HEK293 (cell line): ENCODE measurements around the gene CD28.

Experiments
- CTCF ChIA-PET: fragments of 350-600 bp; formaldehyde crosslinking; extraction: SDS; loops from one replicate; lab custom pipeline; 2021; ENCODE audit warnings: antibody characterized with exemption; lab: Yijun Ruan, JAX
- POLR2A ChIA-PET: fragments of 300-600 bp; formaldehyde crosslinking; extraction: SDS; loops from one replicate; lab custom pipeline; 2020; ENCODE audit warnings: antibody characterized with exemption, inconsistent platforms; lab: Yijun Ruan, JAX
- H3K27ac ChIP-seq: fragments of 200-500 bp; sonication (Bioruptor generic); 2 replicates; pipeline ENCODE4 v1.5.1; 2014; ENCODE audit warnings: low read depth, low read length, control low read depth, inconsistent platforms; ENCODE audit errors: extremely low read depth
- H3K36me3 ChIP-seq, 2 experiments: fragments of 200-500 bp in 1 of 2; sonication (Bioruptor generic) in 1 of 2; 1 replicate in 1 of 2; 2 replicates in 1 of 2; pipeline ENCODE4 v1.5.1; 2014 to 2017; ENCODE audit warnings: inconsistent platforms in 2 of 2, low read length in 2 of 2; ENCODE audit not compliant: control insufficient read depth in 2 of 2, insufficient read depth in 1 of 2
- H3K4me1 ChIP-seq: fragments of 200-500 bp; sonication (Bioruptor generic); 2 replicates; pipeline ENCODE4 v1.5.1; 2014; ENCODE audit warnings: mild to moderate bottlenecking, low read length, inconsistent platforms; ENCODE audit not compliant: control insufficient read depth, insufficient read depth
- H3K4me3 ChIP-seq: 2 replicates; pipeline ENCODE4 v1.5.1; 2011; ENCODE audit warnings: low read depth, mild to moderate bottlenecking, control low read depth, low read length, moderate library complexity
- H3K9me3 ChIP-seq: fragments of 200-500 bp; sonication (Bioruptor generic); 2 replicates; pipeline ENCODE4 v1.5.1; 2014; ENCODE audit warnings: low read depth, low read length, inconsistent platforms; ENCODE audit not compliant: control insufficient read depth, insufficient read depth
- FEZF1 ChIP-seq: fragments of 450-650 bp; formaldehyde crosslinking; IDR thresholded peaks from 2 replicates; pipeline ENCODE4 v1.5.1; 2016; ENCODE audit warnings: missing biosample characterization, missing genetic modification characterization
- KLF10 ChIP-seq: fragments of 450-650 bp; IDR thresholded peaks from 2 replicates; pipeline ENCODE4 v1.5.1; 2018; ENCODE audit warnings: missing biosample characterization, mild to moderate bottlenecking, missing genetic modification characterization
- OSR2 ChIP-seq: fragments of 450-650 bp; formaldehyde crosslinking; IDR thresholded peaks from 2 replicates; pipeline ENCODE4 v1.5.1; 2016; ENCODE audit warnings: missing biosample characterization, missing genetic modification characterization
- SP7 ChIP-seq: fragments of 450-650 bp; formaldehyde crosslinking; IDR thresholded peaks from 2 replicates; pipeline ENCODE4 v1.5.1; 2016; ENCODE audit warnings: missing biosample characterization, missing genetic modification characterization
- ZBTB48 ChIP-seq: fragments of 450-650 bp; formaldehyde crosslinking; IDR thresholded peaks from 2 replicates; pipeline ENCODE4 v1.5.1; 2016; ENCODE audit warnings: missing biosample characterization, missing genetic modification characterization
- ZBTB7A ChIP-seq: fragments of 450-650 bp; formaldehyde crosslinking; IDR thresholded peaks from 2 replicates; pipeline ENCODE4 v1.5.1; 2016; ENCODE audit warnings: low read depth, missing biosample characterization, missing genetic modification characterization
- ZNF214 ChIP-seq: fragments of 450-650 bp; formaldehyde crosslinking; IDR thresholded peaks from 2 replicates; pipeline ENCODE4 v1.5.1; 2017; ENCODE audit warnings: missing biosample characterization, mild to moderate bottlenecking, missing genetic modification characterization, borderline replicate concordance
- ZNF354C ChIP-seq: fragments of 450-650 bp; formaldehyde crosslinking; IDR thresholded peaks from 2 replicates; pipeline ENCODE4 v1.5.1; 2016; ENCODE audit warnings: missing biosample characterization, missing genetic modification characterization, low read depth, borderline replicate concordance
- ZNF433 ChIP-seq: fragments of 450-650 bp; formaldehyde crosslinking; IDR thresholded peaks from 2 replicates; pipeline ENCODE4 v1.5.1; 2016; ENCODE audit warnings: missing biosample characterization, missing genetic modification characterization, low read depth
- ZNF561 ChIP-seq: fragments of 450-650 bp; IDR thresholded peaks from 2 replicates; pipeline ENCODE4 v1.5.1; 2018; ENCODE audit warnings: missing biosample characterization, missing genetic modification characterization, borderline replicate concordance
- ZNF610 ChIP-seq: fragments of 450-650 bp; formaldehyde crosslinking; IDR thresholded peaks from 2 replicates; pipeline ENCODE4 v1.5.1; 2016; ENCODE audit warnings: missing biosample characterization, missing genetic modification characterization, borderline replicate concordance
- ZNF639 ChIP-seq: fragments of 450-650 bp; formaldehyde crosslinking; IDR thresholded peaks from 2 replicates; pipeline ENCODE4 v1.5.1; 2016; ENCODE audit warnings: missing biosample characterization, missing genetic modification characterization
- ZNF785 ChIP-seq: fragments of 450-650 bp; formaldehyde crosslinking; IDR thresholded peaks from 2 replicates; pipeline ENCODE4 v1.5.1; 2016; ENCODE audit warnings: missing biosample characterization, missing genetic modification characterization
- ZSCAN23 ChIP-seq: fragments of 450-650 bp; formaldehyde crosslinking; IDR thresholded peaks from 2 replicates; pipeline ENCODE4 v1.5.1; 2016; ENCODE audit warnings: missing biosample characterization, missing genetic modification characterization
- ZSCAN30 ChIP-seq: fragments of 450-650 bp; IDR thresholded peaks from 2 replicates; pipeline ENCODE4 v1.5.1; 2018; ENCODE audit warnings: missing biosample characterization, mild to moderate bottlenecking, missing genetic modification characterization, moderate library complexity
- ZSCAN4 ChIP-seq: fragments of 450-650 bp; formaldehyde crosslinking; IDR thresholded peaks from 2 replicates; pipeline ENCODE4 v1.5.1; 2017; ENCODE audit warnings: missing biosample characterization, missing genetic modification characterization
- TF ChIP-seq, protein P1 (sequence below): fragments of 450-650 bp; formaldehyde crosslinking; IDR thresholded peaks from 2 replicates; pipeline ENCODE4 v1.5.1; 2016; ENCODE audit warnings: missing biosample characterization, missing genetic modification characterization
- TF ChIP-seq, protein P2 (sequence below): fragments of 450-650 bp; formaldehyde crosslinking; IDR thresholded peaks from 2 replicates; pipeline ENCODE4 v1.5.1; 2016; ENCODE audit warnings: missing biosample characterization, missing genetic modification characterization, borderline replicate concordance

CD28 gene

GRCh38 chr2:203673933-203674332, 32.5 kb upstream of the CD28 start (continued):
- TF ChIP-seq ZSCAN4 (tag by site-specific recombination) (no peak), ZNF785 (tag by site-specific recombination) (no peak), ZNF433 (tag by site-specific recombination) (no peak), ZNF214 (tag by site-specific recombination) (no peak), ZNF354C (tag by site-specific recombination) (no peak)
- TF ChIP-seq, protein P1, sequence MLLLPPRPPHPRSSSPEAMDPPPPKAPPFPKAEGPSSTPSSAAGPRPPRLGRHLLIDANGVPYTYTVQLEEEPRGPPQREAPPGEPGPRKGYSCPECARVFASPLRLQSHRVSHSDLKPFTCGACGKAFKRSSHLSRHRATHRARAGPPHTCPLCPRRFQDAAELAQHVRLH (tag by site-specific recombination), result no peak

DNA sequence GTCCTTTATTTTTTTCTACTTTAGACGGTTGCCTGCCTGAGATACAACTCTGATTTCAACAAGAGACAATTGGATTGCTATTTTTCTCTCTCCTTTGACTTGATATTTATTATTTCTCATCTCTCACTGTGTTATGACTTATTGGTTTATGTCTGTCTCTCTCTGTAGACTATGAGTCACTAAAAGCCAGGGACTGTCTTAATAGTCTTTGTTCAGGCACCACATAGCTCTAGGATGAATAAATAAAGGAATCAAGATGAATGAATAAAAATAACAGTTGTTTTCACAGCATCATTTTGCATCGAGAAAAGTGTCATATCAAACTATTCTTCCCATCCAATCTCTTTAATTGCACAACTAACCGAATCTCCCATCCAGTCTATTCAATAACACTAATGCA, 31.4 kb upstream of the CD28 start:
- Histone ChIP-seq H3K27ac (no peak overlapping the region), H3K4me3 (no peak overlapping the region), H3K9me3 (no peaks in the 10 kb centered on the region), H3K36me3 (no peaks in the 10 kb centered on the region), H3K4me1 (no peaks in the 10 kb centered on the region)
- CTCF ChIA-PET, result no interaction called here
- TF ChIP-seq ZNF610 (tag by site-specific recombination) (no peak), ZNF639 (tag by site-specific recombination) (no peak), ZSCAN23 (tag by site-specific recombination) (no peak), ZBTB7A (tag by site-specific recombination) (no peak), ZNF561 (no peak), ZNF433 (tag by site-specific recombination) (no peak), FEZF1 (tag by site-specific recombination) (no peak), ZBTB48 (tag by site-specific recombination) (no peak), OSR2 (tag by site-specific recombination) (no peak), KLF10 (tag by site-specific recombination) (no peak), ZSCAN30 (tag by site-specific recombination) (no peak), SP7 (tag by site-specific recombination) (no peak)
- TF ChIP-seq, protein P2, sequence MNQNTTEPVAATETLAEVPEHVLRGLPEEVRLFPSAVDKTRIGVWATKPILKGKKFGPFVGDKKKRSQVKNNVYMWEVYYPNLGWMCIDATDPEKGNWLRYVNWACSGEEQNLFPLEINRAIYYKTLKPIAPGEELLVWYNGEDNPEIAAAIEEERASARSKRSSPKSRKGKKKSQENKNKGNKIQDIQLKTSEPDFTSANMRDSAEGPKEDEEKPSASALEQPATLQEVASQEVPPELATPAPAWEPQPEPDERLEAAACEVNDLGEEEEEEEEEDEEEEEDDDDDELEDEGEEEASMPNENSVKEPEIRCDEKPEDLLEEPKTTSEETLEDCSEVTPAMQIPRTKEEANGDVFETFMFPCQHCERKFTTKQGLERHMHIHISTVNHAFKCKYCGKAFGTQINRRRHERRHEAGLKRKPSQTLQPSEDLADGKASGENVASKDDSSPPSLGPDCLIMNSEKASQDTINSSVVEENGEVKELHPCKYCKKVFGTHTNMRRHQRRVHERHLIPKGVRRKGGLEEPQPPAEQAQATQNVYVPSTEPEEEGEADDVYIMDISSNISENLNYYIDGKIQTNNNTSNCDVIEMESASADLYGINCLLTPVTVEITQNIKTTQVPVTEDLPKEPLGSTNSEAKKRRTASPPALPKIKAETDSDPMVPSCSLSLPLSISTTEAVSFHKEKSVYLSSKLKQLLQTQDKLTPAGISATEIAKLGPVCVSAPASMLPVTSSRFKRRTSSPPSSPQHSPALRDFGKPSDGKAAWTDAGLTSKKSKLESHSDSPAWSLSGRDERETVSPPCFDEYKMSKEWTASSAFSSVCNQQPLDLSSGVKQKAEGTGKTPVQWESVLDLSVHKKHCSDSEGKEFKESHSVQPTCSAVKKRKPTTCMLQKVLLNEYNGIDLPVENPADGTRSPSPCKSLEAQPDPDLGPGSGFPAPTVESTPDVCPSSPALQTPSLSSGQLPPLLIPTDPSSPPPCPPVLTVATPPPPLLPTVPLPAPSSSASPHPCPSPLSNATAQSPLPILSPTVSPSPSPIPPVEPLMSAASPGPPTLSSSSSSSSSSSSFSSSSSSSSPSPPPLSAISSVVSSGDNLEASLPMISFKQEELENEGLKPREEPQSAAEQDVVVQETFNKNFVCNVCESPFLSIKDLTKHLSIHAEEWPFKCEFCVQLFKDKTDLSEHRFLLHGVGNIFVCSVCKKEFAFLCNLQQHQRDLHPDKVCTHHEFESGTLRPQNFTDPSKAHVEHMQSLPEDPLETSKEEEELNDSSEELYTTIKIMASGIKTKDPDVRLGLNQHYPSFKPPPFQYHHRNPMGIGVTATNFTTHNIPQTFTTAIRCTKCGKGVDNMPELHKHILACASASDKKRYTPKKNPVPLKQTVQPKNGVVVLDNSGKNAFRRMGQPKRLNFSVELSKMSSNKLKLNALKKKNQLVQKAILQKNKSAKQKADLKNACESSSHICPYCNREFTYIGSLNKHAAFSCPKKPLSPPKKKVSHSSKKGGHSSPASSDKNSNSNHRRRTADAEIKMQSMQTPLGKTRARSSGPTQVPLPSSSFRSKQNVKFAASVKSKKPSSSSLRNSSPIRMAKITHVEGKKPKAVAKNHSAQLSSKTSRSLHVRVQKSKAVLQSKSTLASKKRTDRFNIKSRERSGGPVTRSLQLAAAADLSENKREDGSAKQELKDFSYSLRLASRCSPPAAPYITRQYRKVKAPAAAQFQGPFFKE (tag by site-specific recombination), result no peak
- TF ChIP-seq, protein P1 (tag by site-specific recombination), result no peak
- POLR2A ChIA-PET, result no interaction called here
